CD4-positive, alpha-beta T cell treated with Interleukin-1 beta for 1 hour (primary cell): Measurements from ENCODE around the gene AGBL3.

Experiments
- DNase-seq, 2 donors: peaks; one replicate each; pipeline ENCODE4 v3.0.0-alpha.2; 2020 to 2022

The AGBL3 gene

DNA sequence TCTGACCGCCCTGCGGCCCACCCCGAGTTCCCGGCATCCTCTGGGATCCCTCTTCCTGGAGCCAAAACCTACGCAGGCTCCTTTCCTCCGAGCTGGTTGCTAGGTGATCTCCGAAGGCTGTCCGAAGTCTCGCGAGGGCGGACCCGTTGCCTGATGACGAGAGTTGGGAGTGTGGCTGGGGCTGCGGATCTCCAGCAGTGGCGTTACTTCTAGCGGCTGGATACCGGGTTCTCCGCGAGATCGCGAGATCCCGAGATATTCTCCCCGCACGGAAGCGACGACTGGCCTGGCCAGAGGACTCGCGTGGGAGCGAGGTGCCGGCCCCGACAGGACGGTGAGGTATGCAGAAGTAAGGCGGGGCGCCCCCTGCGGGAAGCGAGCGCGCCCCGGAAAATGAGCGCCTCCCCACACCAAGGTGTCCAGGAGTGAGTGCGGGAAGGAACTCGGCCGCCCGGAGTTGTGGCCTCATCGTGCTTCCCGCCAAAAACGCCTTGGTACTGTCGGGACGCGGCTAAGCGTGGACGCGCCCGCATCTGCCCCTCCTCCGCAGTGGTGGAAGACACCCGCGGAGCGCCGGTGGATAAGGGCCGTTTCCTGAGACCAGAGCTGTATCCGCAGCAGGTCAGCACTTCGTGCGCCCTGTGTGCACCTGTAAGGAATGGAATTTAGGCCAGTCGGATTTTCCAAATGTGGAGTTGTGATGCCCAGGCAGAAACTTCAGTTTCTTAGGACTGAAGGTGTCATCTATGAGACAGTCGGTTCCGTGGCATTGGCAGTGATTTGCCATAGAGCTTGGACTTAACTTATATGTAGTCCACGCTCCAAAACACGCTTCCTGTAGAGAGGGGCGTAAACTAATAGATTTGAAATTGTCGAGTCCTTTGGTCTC, at the start of gene AGBL3:
TSS of gene AGBL3 (plus strand) at position 146 of the 889 bp plus-strand sequence. CDS start 1,426 bp downstream, outside the sequence.
- DNase-seq: peak; percentile 90 to 91

DNA sequence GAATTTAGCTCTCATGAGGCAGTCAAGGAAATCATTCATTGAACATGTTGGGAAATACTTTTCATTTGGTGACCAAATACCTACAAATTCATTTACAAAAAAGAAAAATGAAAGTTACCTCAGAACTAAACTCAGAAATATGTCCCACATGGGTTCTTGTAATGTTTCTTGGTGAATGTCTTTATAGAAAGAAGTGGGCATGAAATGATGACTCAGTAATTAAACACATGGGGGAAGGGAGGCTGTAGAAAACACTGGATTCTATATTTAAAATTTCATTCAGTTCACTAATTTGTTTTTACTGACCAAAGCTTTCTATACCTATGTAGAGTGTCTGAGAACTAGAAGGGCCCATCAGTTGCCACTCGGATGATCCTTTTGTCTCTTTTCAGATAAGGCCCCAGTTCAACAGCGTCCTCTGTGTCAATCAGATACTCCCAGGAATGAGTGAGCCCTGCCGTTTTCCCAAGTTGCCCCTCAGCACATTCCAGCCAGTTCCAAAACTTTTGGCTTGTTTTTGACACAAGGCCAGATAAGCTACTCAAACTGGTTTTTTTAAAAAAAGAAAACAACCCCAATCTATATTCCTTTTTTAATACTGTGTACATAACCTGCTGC, 49.3 kb upstream of the AGBL3 start:
- DNase-seq: no peak

DNA sequence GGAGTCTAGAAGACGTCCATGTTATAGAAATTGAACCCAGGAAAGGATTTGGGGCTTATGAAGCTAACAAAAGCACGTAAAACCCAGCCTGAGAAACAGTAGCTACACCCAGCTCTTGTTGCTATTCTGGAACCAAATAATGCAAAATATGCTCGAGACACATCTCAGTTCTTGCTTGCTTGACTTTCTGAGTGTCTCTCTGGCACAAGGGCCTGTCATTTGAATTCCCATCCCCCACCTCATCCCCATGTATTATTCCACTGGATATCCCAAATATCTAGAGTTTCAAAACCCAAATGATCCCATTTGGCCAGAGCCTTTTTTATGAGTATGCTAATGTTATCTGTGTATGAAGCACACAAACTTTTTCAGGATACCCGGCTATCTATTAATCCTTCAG, 48.2 kb upstream of the AGBL3 start:
- DNase-seq: no peak

DNA sequence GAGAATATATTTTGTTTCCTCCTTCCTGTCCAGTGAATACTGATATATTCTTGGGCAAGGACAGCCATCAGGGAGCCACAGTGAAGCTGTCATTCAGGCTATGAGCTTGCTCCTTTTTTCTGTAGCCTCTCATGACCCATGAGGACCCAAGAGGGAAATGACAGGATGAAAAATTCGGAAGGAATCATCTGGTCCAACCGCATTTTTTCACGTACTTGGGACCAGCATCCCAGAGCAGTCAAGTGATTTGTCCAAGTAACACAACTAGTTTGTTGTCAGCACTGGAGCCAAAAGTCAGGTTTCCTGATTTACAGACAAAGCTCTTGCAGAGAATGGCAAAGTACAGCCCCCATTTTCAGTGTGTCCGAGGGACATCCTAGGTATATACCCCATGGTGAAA, 47.2 kb upstream of the AGBL3 start:
- DNase-seq: no peak

DNA sequence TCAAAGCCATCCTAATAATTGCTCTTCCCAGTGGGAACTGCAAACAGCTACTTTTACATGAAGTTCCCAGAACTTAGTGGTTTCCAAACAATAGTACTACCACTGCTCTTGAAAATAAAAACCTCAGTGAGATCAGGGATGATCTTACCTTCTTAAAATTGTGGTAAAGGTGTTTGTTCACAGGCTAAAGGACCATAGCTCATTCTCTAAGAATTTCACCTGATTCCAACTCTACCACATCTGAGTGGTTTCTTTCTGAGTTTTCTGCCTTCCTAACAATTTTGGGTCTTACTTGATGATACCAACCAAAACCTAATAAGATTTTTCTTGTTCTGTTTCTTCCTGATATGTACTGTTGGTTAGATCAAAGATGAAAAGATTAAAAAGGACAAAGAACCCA, 45.6 kb upstream of the AGBL3 start:
- DNase-seq: no peak

DNA sequence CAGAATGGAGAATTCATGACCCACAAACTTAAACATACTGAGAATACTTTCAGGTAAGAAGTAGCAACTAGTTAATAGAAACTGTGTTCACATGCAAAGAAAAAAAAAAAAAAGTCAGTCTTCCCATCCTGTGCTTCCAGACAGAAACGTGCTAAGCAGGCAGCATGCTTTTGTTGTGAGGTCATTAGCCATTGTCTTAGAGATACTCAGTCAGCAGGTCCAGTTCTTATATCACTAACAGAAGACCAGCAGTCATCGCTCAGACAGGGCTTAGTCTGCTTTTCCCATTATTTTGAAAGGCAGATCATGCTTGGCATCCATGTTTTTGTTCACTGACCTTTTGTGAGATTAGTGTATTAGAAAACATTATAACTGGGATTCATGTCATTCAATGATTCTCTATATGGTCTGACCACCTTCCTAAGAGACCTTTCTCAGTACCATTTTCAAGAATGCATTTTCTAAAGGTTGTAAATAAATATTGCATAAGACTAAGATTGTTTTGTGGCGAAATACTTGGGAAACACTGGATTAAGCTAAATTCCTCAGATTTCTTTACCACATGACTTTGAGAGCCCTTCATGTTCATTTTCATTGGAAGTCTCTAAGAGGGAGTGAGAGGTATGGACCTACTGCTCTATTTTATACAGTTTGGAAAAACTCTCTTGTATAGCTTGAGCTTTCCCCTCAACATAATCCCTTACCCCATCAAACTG, 45.0 kb upstream of the AGBL3 start:
- DNase-seq: no peak

DNA sequence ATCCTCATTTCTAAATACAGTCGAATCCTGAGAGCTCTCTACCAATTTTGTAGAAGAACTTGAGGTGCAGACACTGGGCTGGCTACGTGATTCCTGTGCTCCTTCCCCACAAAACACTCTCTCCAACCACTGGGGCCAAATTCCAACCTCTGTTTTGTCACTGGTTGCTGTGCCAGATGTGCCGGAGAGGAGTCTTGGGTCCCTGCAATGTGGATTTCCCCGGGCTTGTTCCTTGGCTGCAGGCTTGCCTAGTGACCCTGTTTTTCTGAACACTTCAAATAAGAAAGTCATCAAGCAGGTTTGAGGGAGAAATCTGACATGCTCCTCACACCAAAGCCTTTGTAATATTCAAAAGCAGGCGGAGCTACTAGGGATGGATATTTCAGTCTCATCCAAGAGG, 44.4 kb upstream of the AGBL3 start:
- DNase-seq: no peak

DNA sequence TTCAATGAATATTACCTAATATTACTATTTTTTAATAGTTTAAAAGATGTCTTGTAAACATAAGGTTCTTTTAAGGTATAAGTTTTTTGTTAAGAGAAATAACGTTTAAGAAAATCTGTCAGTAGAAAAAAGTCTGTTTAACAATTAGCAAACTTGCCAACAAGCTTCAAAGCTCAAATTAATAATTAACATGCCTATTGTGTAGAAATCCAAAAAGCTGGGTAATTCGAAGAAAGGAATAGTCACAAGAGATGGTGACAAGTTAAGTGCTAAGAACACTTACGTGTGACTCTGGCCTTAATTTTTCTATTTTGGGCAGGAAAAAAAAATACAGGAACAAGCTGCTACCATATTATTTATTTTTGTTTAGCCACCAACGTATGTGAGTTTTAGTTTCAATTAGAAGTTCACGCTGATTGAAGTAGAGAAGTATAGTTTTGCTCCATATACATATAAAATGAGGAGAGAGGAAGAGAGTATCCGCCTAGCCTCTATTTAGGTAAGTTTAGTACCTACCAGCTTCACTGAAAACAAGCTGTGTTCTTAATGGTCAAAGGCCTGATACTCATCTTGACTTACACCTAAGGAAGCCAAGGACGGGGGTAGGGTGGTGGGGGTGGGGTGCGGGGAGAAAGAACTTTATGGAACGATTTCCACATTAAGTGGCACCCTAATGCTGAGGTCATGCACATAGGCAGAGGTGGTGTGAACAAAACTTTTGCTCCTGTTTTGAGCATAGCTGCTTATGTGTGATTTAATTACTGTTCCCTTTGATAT, 43.4 kb upstream of the AGBL3 start:
- no peak for DNase-seq

DNA sequence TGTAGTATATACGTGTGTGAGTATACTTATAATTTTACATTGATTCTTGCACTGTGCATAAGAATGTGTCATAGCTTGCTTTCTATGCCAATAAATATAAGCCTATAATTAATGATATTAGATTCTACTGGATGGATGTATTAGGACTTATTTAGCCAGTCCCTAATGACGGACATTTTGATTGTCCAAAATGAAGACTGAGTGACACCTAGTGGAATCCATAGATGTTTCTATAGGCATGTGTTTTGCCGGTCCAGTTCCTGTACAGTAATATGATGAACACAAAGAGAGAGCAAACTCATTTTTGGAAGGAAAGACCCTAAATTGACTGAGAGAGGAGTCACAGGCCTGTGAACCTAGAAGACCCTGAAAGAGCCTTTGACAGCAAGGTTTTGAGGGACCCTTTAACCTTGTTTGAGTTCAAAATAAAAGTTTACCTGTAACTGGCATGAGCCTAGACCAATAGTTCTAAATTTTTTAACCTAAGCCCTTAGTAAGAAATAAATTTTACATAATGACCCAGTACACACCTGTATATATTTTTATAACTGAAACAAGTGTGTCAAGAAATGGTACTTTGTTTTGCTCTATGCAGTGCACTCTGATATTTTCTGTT, 42.4 kb upstream of the AGBL3 start:
- DNase-seq: no peak

DNA sequence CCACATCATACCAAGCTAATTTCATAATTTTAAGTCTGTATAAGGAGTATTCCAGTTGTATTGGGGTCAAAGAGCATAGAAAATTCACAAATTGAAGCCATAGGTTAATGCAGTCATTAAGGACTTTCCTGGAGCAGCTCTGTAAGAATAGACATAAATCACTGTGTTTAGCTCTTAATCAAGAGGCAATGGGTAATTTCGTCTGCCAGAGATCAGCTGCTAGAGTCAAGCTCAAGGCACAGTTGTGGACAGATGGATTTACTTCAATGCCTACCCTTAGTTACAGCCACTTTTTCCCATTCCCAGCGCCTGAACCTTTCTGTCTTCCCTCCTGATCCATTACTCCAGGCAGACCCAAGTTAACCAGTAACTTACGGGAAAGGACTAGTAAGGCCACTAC, 40.6 kb upstream of the AGBL3 start:
- no peak for DNase-seq

DNA sequence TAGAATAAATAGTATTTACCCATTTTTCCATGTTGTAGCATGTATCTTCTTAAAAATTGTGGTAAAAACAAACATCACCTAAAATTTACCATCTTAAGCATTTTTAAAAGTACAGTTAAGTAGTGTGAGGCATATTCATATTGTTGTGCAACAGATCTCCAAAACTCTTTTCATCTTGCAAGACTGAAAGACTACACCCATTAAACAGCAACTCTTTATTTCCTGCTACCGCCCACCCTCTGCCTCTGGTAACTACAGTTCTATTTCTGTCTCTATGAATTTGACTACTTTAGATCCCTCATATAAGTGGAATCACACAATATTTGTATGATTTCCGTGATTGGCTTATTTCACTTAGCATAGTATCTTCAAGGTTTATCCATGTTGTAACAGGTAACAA, 40.0 kb upstream of the AGBL3 start:
- no peak for DNase-seq

DNA sequence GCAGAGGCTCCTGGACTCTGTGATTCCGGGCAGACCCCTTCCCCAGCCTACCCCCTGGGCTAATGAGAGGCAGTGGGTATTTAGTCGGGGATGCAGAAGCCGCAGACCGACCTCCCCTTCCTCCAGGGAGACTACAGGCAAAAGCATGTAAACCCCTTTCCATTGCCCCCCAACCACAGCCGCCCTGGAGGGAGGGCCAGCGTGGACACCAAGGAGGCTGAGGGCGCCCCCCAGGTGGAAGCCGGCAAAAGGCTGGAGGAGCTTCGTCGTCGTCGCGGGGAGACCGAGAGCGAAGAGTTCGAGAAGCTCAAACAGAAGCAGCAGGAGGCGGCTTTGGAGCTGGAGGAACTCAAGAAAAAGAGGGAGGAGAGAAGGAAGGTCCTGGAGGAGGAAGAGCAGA, 39.0 kb upstream of the AGBL3 start:
- DNase-seq: no peak

DNA sequence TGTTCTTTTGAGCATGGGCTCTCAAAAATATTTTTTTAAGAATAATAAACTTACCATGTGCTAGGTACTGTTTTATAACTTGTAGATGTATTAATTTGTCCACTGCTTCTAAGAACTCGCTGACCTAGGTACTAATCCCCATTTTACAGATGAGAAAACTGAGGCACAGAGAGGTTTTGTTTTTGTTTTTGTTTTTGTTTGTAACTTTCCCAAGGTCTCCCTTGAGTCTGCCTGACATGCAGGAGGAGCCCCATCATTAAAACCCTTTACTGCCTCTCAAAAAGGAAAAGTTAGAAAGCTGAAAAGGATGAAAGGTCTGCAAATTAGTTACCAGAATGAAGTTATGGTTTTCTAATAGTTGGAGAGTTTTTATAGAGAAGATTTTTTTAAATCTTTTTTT, 38.5 kb upstream of the AGBL3 start:
- no peak for DNase-seq

DNA sequence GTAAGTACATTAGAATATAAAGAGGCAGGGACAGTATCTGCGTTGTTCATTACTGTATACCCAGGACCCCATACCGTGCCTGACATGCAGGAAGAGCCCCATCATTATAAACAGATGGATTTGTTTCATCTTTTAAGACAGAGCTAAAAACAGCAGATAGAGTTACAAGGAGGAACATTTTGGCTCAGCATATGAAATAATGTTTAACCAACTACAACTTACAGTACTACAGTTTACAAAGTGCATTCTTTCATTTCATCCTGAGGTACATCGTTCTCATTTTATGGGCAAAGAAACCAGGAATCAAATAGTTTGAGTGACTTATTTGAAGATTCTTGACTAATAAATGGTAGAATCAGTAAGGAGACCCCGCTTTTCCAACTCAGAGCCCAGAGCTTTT, 38.1 kb upstream of the AGBL3 start:
- no peak for DNase-seq

DNA sequence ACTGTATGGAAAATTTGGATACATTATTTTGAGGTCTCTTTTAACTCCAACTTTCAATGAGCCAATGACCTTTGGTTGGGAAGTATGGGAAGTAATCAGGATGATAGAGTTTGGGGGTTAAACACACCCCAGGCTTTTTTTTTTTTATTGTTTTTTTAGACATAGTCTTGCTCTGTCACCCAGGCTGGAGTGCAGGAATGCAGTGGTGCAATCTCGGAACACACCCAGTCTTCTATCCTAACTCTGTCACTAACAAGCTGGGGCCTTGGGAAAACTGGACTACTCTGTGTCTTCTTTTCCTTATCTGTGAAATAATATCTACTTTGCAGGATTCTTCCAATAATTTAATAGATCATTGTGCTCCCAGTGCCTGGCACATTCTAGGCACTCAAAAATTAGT, 37.6 kb upstream of the AGBL3 start:
- DNase-seq: no peak

DNA sequence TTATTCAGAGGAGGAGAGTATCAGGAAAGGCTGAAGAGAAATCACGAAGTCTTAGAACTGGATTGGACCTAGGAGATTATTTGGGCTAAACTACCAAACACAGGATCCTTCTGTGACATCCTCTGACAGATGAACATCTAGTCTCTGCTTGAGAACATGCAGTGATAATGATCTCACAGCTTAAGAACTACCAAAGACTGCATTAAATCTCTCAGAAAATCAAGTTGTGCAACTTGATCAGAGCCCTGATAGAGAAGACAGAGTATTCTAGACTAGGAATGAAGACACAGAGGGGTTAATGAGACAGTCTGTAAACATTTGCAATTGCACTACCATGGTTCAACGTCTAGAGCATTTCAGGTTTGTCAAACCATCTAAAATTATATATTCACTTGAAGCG, 37.1 kb upstream of the AGBL3 start:
- no peak for DNase-seq

DNA sequence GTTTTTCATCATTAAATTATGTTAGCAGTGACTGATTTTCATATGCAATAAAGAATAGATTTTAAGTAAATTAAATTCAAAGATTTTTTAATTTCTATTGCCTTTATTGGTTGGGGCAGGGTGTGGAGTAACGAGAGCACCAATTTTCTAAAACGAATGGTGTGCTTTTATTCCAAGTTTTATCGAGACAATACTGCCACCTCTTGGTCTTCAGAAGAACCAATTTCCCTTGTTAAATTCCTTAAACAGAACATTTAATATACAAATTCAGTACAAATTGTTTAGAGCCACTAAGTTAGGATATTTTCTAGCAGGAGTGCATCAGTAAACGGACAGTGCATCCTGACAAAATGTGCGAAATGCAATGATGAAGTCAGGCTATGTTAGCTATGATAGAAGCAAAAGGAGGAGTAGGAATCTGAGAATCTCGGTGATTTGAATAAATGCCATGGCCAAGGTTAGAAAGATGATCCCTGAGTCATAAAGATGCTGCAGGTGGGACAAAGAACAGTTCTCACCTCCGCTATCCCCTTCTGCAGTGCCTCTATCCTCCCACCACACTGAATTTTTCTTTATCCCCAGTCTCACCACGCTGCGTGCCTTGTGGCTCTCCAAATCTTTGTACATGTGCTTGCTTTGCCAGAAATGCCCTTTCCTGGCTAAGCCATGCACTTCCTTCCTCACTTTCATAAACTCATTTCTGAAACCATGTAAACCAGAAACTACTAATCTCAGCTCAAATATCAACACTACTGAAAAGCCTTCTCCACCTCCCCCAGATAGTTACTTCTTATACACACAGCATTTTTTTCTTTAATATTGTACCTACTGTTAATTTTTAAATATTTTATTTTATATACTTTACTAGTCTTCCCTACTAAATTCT, 31.9 kb upstream of the AGBL3 start:
- DNase-seq: peak in 1 of 2 donors; percentile 36

DNA sequence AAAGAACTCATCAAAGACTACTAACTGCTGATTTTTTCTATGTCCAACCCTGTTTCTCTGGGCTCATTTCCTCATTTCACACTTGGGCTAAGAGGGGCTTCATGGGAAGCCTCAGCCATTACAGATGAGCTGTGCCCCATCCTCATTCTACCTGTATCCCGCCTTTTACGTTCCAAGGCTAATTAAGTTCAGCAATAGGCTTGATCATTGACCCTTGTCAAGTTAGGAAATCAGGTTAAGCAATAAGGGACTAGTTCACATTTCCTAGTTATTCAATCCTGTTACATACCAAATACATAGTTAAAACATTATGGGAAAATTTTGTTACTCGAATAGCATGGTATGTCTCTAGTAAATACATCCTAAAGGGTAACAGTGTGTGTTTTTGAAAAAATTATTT, 29.3 kb upstream of the AGBL3 start:
- no peak for DNase-seq

DNA sequence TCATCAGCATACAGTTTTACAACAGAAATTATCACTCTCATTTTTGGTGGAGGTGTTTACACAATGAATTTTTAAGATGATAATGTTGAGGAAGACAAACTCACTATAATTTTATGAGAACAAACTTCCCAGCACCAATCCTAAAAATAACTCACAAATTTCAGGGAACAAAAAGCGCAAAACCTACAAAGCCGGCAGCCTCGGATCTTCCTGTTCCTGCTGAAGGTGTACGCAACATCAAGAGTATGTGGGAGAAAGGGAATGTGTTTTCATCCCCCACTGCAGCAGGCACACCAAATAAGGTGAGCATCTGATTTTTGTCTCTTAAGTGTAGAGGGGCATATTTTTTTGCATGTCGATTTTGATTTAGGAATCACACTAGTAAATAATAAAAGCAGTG, 26.5 kb upstream of the AGBL3 start:
- no peak for DNase-seq

DNA sequence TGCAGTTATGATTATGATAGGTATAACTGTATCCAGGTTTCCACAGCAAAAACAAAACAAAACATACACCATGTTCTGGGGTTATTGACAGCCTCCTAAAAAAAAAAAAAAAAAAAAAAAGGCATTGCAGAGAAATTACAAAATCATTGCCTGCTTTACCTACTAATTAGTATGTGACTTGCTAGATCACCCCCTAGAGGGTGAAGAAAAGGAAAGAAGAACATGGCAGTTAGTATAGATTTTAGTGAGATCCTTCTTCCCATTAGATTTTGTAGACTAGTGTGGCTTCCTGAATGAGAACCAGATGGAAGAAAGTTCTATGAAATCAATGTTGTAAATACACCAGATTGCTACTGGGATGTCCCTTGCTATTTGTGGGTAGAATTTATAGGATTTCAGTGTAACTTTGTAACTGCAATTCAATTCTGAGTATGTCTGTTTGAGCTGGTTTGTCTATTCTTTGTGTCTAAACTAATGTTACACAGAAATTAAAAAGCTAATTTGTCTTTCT, 24.0 kb upstream of the AGBL3 start:
- no peak for DNase-seq

DNA sequence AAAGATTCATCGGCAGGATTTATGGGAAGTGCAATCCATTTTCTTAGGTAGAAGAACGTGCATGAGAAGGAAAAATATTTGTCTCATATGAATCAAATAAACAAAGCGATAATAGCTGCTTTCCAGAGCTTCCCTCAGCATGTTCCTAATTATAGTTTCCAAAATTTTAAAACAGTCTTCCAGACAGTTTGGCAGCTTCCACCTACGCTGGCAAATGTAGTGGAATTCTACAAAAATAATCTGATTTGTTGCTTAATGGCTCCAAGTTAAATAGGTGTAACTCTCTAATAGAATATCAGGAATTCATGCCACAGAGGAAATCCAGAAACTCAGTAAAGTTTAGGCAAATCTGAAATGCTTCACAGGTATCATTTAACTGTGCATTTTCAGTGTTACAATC, 23.3 kb upstream of the AGBL3 start:
- DNase-seq: no peak
